H1 (cell line): Measurements from ENCODE around the gene LDLRAD1. TPM values are rescaled to one million over a fixed set of nuclear protein-coding genes. Genes with fewer than 3 reads are reported as not detected.

Source experiments
- CTCF ChIA-PET: fragments of 300-600 bp; sonication (Branson Sonifier 250); formaldehyde crosslinking; loops from one replicate; lab custom pipeline; 2021; ENCODE audit not compliant: partially characterized antibody; lab: Charles Lee
- POLR2A ChIA-PET: fragments of 300-600 bp; sonication (Branson Sonifier 250); formaldehyde crosslinking; loops from one replicate; lab custom pipeline; 2021; ENCODE audit warnings: inconsistent platforms; ENCODE audit not compliant: partially characterized antibody; lab: Charles Lee
- DNase-seq, 2 experiments: peaks; one replicate each; pipeline versions ENCODE4 v3.0.0 to v3.0.0-alpha.2; 2010 to 2022; ENCODE audit warnings: low spot score in 2 of 2, low read depth in 1 of 2, mixed read lengths in 1 of 2
- FAIRE-seq: peaks from 2 replicates; lab custom pipeline; 2011; peaks lifted over from hg19 to GRCh38; lab: Jason Lieb, UNC
- H2AFZ ChIP-seq: 2 replicates; pipeline ENCODE4 v1.8.1; 2012; ENCODE audit warnings: low read length, inconsistent platforms
- H2AK5ac ChIP-seq: 2 replicates; pipeline ENCODE4 v1.6.1; 2013; ENCODE audit warnings: low read depth, low read length
- H2BK120ac ChIP-seq: replicated peaks from 2 replicates; pipeline ENCODE3; 2013; ENCODE audit warnings: low read depth, low read length, inconsistent platforms
- H2BK12ac ChIP-seq: 2 replicates; pipeline ENCODE4 v1.6.1; 2013; ENCODE audit warnings: low read depth, low read length
- H2BK15ac ChIP-seq: 2 replicates; pipeline ENCODE4 v1.6.1; 2013; ENCODE audit warnings: low read length
- H2BK20ac ChIP-seq: 2 replicates; pipeline ENCODE4 v1.6.1; 2013; ENCODE audit warnings: low read length
- H2BK5ac ChIP-seq: 2 replicates; pipeline ENCODE4 v1.6.1; 2013; ENCODE audit warnings: low read depth, low read length
- H3K14ac ChIP-seq: 2 replicates; pipeline ENCODE4 v1.6.1; 2013; ENCODE audit warnings: inconsistent platforms; ENCODE audit not compliant: insufficient read length
- H3K18ac ChIP-seq: 2 replicates; pipeline ENCODE4 v1.6.1; 2013; ENCODE audit warnings: low read length; ENCODE audit errors: extremely low read depth
- H3K23ac ChIP-seq: 2 replicates; pipeline ENCODE4 v1.6.1; 2013; ENCODE audit warnings: inconsistent platforms; ENCODE audit not compliant: insufficient read length
- H3K23me2 ChIP-seq: 2 replicates; pipeline ENCODE4 v1.6.1; 2013; ENCODE audit warnings: low read depth, low read length
- H3K27ac ChIP-seq: 2 replicates; pipeline ENCODE4 v1.6.1; 2011; ENCODE audit warnings: low read depth, low read length, inconsistent platforms
- H3K27me3 ChIP-seq, 4 experiments: replicated peaks in 1 of 4; 1 replicate in 1 of 4; 2 replicates in 3 of 4; pipeline versions ENCODE4 v1.6.1 to v1.8.1; 2011 to 2013; ENCODE audit warnings: low read length in 3 of 4, mild to moderate bottlenecking in 3 of 4, inconsistent platforms in 2 of 4, mixed read lengths in 2 of 4, moderate library complexity in 1 of 4; ENCODE audit not compliant: control insufficient read depth in 3 of 4, insufficient read depth in 3 of 4; ENCODE audit errors: extremely low read depth in 1 of 4
- H3K36me3 ChIP-seq, 4 experiments: 2 replicates each; pipeline versions ENCODE4 v1.6.1 to v1.8.1; 2011 to 2013; ENCODE audit warnings: mild to moderate bottlenecking in 4 of 4, low read length in 3 of 4, moderate library complexity in 2 of 4, control low read depth in 1 of 4, inconsistent platforms in 1 of 4; ENCODE audit not compliant: insufficient read depth in 4 of 4, control insufficient read depth in 2 of 4
- H3K4ac ChIP-seq: replicated peaks from 2 replicates; pipeline ENCODE3; 2013; ENCODE audit warnings: low read length, low read depth, mixed read lengths, inconsistent platforms; ENCODE audit not compliant: insufficient read length
- H3K4me1 ChIP-seq, 4 experiments: replicated peaks in 1 of 4; 1 replicate in 1 of 4; 2 replicates in 3 of 4; pipeline versions ENCODE4 v1.6.1 to v1.8.1; 2011 to 2013; ENCODE audit warnings: low read length in 3 of 4, inconsistent platforms in 2 of 4, mixed read lengths in 1 of 4; ENCODE audit not compliant: insufficient read depth in 4 of 4, control insufficient read depth in 3 of 4
- H3K4me2 ChIP-seq, 2 experiments: 2 replicates each; pipeline versions ENCODE4 v1.6.1 to v1.8.1; 2011 to 2013; ENCODE audit warnings: low read depth in 2 of 2, low read length in 2 of 2, control low read depth in 1 of 2, inconsistent platforms in 1 of 2, mild to moderate bottlenecking in 1 of 2; ENCODE audit not compliant: insufficient read depth in 1 of 2
- H3K4me3 ChIP-seq, 4 experiments: fragments of 200-600, 300-600 bp in 1 of 4; sonication (generic), shearing (Covaris generic), sonication (Bioruptor Twin) in 1 of 4; 2 replicates each; pipeline versions ENCODE4 v1.5.1 to v1.8.1; 2011 to 2016; ENCODE audit warnings: low read length in 4 of 4, low read depth in 3 of 4, control low read depth in 2 of 4, inconsistent platforms in 2 of 4, mild to moderate bottlenecking in 2 of 4, mixed read lengths in 1 of 4, moderate library complexity in 1 of 4; ENCODE audit not compliant: insufficient read depth in 2 of 4; ENCODE audit errors: extremely low read depth in 1 of 4
- H3K56ac ChIP-seq: replicated peaks from 2 replicates; pipeline ENCODE3; 2013; ENCODE audit warnings: low read depth, mild to moderate bottlenecking, mixed read lengths, low read length, inconsistent platforms; ENCODE audit not compliant: insufficient read length
- H3K79me1 ChIP-seq: 2 replicates; pipeline ENCODE4 v1.6.1; 2013; ENCODE audit warnings: low read depth, low read length, control low read depth
- H3K79me2 ChIP-seq, 2 experiments: 2 replicates each; pipeline versions ENCODE4 v1.6.1 to v1.8.1; 2012 to 2013; ENCODE audit warnings: low read length in 2 of 2, mild to moderate bottlenecking in 2 of 2, inconsistent platforms in 1 of 2; ENCODE audit not compliant: insufficient read depth in 2 of 2, control insufficient read depth in 1 of 2
- H3K9ac ChIP-seq, 4 experiments: replicated peaks in 1 of 4; 1 replicate in 1 of 4; 2 replicates in 3 of 4; pipeline versions ENCODE4 v1.6.1 to v1.8.1; 2011 to 2013; ENCODE audit warnings: low read depth in 3 of 4, low read length in 3 of 4, control low read depth in 2 of 4, mild to moderate bottlenecking in 2 of 4, moderate library complexity in 2 of 4, inconsistent platforms in 1 of 4; ENCODE audit errors: extremely low read depth in 1 of 4
- H3K9me3 ChIP-seq, 2 experiments: 2 replicates each; pipeline versions ENCODE4 v1.6.1 to v1.8.1; 2012 to 2013; ENCODE audit warnings: mild to moderate bottlenecking in 2 of 2, moderate library complexity in 2 of 2, control low read depth in 1 of 2, inconsistent platforms in 1 of 2, low read depth in 1 of 2, low read length in 1 of 2, mixed read lengths in 1 of 2; ENCODE audit not compliant: insufficient read depth in 2 of 2
- H4K20me1 ChIP-seq, 2 experiments: replicated peaks in 1 of 2; 2 replicates each; pipeline versions ENCODE3 to v1.8.1; 2011 to 2013; ENCODE audit warnings: inconsistent platforms in 2 of 2, low read length in 2 of 2, mild to moderate bottlenecking in 1 of 2; ENCODE audit not compliant: insufficient read depth in 2 of 2, control insufficient read depth in 1 of 2
- H4K5ac ChIP-seq: 2 replicates; pipeline ENCODE4 v1.6.1; 2013; ENCODE audit warnings: low read length, low read depth, mixed read lengths, inconsistent platforms; ENCODE audit not compliant: insufficient read length
- H4K8ac ChIP-seq: 2 replicates; pipeline ENCODE4 v1.8.0; 2013; ENCODE audit warnings: mild to moderate bottlenecking, moderate library complexity, low read length, inconsistent platforms; ENCODE audit not compliant: insufficient read depth; ENCODE audit errors: extremely low read depth
- H4K91ac ChIP-seq: replicated peaks from 2 replicates; pipeline ENCODE3; 2013; ENCODE audit warnings: low read length, mixed read lengths, inconsistent platforms; ENCODE audit not compliant: insufficient read length
- CBX5 ChIP-seq: fragments of 300-800, 300-1000 bp; sonication (generic); IDR thresholded peaks from 2 replicates; pipeline ENCODE4 v1.7.1; 2016; ENCODE audit warnings: antibody characterized with exemption, low read length, low read depth
- CBX8 ChIP-seq: fragments of 300-800, 300-1000 bp; sonication (generic); IDR thresholded peaks from 2 replicates; pipeline ENCODE4 v1.7.1; 2016; ENCODE audit warnings: low read depth, low read length, borderline replicate concordance
- EGR1 ChIP-seq: IDR thresholded peaks from 2 replicates; pipeline ENCODE4 v1.6.1; 2011; ENCODE audit warnings: low read depth, low read length, borderline replicate concordance
- GTF2F1 ChIP-seq: IDR thresholded peaks from 2 replicates; pipeline ENCODE4 v1.6.1; 2012; ENCODE audit warnings: low read depth, low read length, improper control_type of control experiment, borderline replicate concordance
- MAFK ChIP-seq: IDR thresholded peaks from 2 replicates; pipeline ENCODE4 v1.6.1; 2012; ENCODE audit warnings: low read depth, mild to moderate bottlenecking, improper control_type of control experiment, low read length
- NRF1 ChIP-seq: IDR thresholded peaks from 2 replicates; pipeline ENCODE4 v1.6.1; 2011; ENCODE audit warnings: mild to moderate bottlenecking, low read depth, low read length, improper control_type of control experiment
- RAD21 ChIP-seq, 2 experiments: IDR thresholded peaks in 1 of 2; conservative IDR thresholded peaks in 1 of 2; 2 replicates each; pipeline ENCODE4 v1.6.1; 2011; ENCODE audit warnings: low read depth in 2 of 2, low read length in 2 of 2, improper control_type of control experiment in 1 of 2, inconsistent platforms in 1 of 2, mild to moderate bottlenecking in 1 of 2, moderate library complexity in 1 of 2
- RBBP5 ChIP-seq: IDR thresholded peaks from 2 replicates; pipeline ENCODE4 v1.7.1; 2012; ENCODE audit warnings: low read depth, mild to moderate bottlenecking, inconsistent platforms, low read length, moderate library complexity, borderline replicate concordance
- RFX5 ChIP-seq: IDR thresholded peaks from 2 replicates; pipeline ENCODE4 v1.6.1; 2011; ENCODE audit warnings: low read depth, low read length, improper control_type of control experiment, borderline replicate concordance
- SIX5 ChIP-seq: IDR thresholded peaks from 2 replicates; pipeline ENCODE4 v1.6.1; 2011; ENCODE audit warnings: mild to moderate bottlenecking, low read depth, low read length
- SP2 ChIP-seq: IDR thresholded peaks from 2 replicates; pipeline ENCODE4 v1.6.1; 2012; ENCODE audit warnings: mild to moderate bottlenecking, low read length, inconsistent platforms
- SRF ChIP-seq: IDR thresholded peaks from 2 replicates; pipeline ENCODE4 v1.6.1; 2011; ENCODE audit warnings: mild to moderate bottlenecking, low read depth, low read length, moderate library complexity
- TAF1 ChIP-seq: IDR thresholded peaks from 2 replicates; pipeline ENCODE4 v1.6.1; 2011; ENCODE audit warnings: mild to moderate bottlenecking, low read depth, low read length
- TBP ChIP-seq: IDR thresholded peaks from 2 replicates; pipeline ENCODE4 v1.6.1; 2011; ENCODE audit warnings: low read depth, low read length, improper control_type of control experiment
- YY1 ChIP-seq: IDR thresholded peaks from 2 replicates; pipeline ENCODE4 v1.6.1; 2011; ENCODE audit warnings: low read depth, mild to moderate bottlenecking, low read length
- ZNF274 ChIP-seq: IDR thresholded peaks from 2 replicates; pipeline ENCODE4 v1.7.0; 2012; ENCODE audit warnings: low read length, borderline replicate concordance; ENCODE audit errors: extremely low read depth
- WGBS, 2 experiments: shearing (Covaris generic) in 1 of 2; methylation state at CpG; one replicate each; pipeline versions ENCODE4 v1.1.6 to v1.1.7; 2013 to 2015; ENCODE audit warnings: low lambda C conversion rate in 2 of 2, mixed read lengths in 2 of 2, inconsistent platforms in 1 of 2, low coverage in 1 of 2, missing lambda C conversion rate in 1 of 2; ENCODE audit not compliant: insufficient replicate concordance in 2 of 2, insufficient coverage in 1 of 2, insufficient read length in 1 of 2; ENCODE audit errors: extremely low coverage in 1 of 2, missing lambda C conversion rate in 1 of 2; 5-methylcytosine and 5-hydroxymethylcytosine counted together
- polyA plus RNA-seq, 7 experiments: library from polyadenylated mRNA; depleted of rRNA in 3 of 7; stranded (reverse) in 5 of 7; unstranded in 2 of 7; fragments of >200 nt in 5 of 7; fragments of 200-250 nt in 2 of 7; gene quantifications; 1 replicate in 5 of 7; 2 replicates in 1 of 7; 4 replicates in 1 of 7; pipeline versions ENCODE4 v1.2.1 to v1.2.3, GENCODE V29; 2011 to 2013; ENCODE audit warnings: missing spikeins in 2 of 7, mixed read lengths in 2 of 7
- total RNA-seq: library from RNA; stranded (reverse); fragmentation: NEBNext Ultra II Directional; extraction: Animal tissue kit (Norgen Biotek cat#: 25700); gene quantifications from 2 replicates; pipeline ENCODE4 v1.2.1, GENCODE V29; 2021

The LDLRAD1 gene
- total and polyA plus RNA-seq, 2 of the 8 experiments (the other 6 are each of a cell fraction or from before 2014, with no cell fraction given), result not detected

DNA sequence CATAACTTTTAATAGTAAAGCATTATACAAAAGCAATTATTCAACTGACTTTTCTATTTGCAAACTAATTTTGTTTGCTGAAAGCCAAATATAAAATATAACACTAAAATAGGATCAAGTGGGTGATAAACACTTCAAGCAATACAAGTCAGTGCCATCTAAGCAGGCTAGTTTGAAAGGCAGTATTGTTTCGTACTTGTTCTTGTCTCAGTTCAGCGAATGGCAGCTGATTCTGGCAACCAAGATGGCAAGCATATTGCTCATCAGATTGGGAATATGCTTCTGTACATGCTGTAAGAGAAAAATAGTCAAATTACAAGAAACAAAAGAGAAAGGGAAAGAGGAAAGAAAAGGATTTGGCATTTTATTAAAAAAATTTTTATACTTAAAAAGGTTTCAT, 27.5 kb upstream of the LDLRAD1 start:
- H2BK120ac ChIP-seq, result no peak overlapping the region
- 87% methylated on average over 2 of the region's 2 CpGs; no CpG with 5 or more reads in 1 of the 2 experiments for WGBS, 2 experiments
- H3K56ac ChIP-seq, result no peak overlapping the region
- no peaks in the 10 kb centered on the region for H3K27me3 ChIP-seq
- H2BK20ac ChIP-seq, result no peak overlapping the region
- H3K4me1 ChIP-seq, result no peaks in the 10 kb centered on the region
- H3K79me2 ChIP-seq, result peaks cover 0 to 41% of the 10 kb centered on the region in 2 experiments; a peak in 2 of 4 replicates
- H3K23me2 ChIP-seq, result no peaks in the 10 kb centered on the region
- 0 out of 2 replicates have a peak, but pooled peaks cover 4% of the 10 kb centered on the region for H3K79me1 ChIP-seq
- H2BK15ac ChIP-seq, result no peak overlapping the region
- no peak overlapping the region for H3K4ac ChIP-seq
- POLR2A ChIA-PET, result no interaction called here
- H3K36me3 ChIP-seq, result peaks cover 0 to 24% (median 13%) of the 10 kb centered on the region in 4 experiments; a peak in 4 of 8 replicates
- no peak overlapping the region for H3K23ac ChIP-seq
- H3K9me3 ChIP-seq, result no peaks in the 10 kb centered on the region
- H4K91ac ChIP-seq, result no peak overlapping the region
- H2BK5ac ChIP-seq, result no peak overlapping the region
- peaks cover 0 to 3% of the 10 kb centered on the region in 2 experiments for H4K20me1 ChIP-seq
- H3K9ac ChIP-seq, result no peak overlapping the region
- no peak overlapping the region for H3K4me3 ChIP-seq
- H2AK5ac ChIP-seq, result no peak overlapping the region
- no peak overlapping the region for H3K27ac ChIP-seq
- no peak overlapping the region for H3K14ac ChIP-seq
- H2BK12ac ChIP-seq, result no peak overlapping the region
- no peak overlapping the region for H3K4me2 ChIP-seq
- DNase-seq (no peak), FAIRE-seq (no peak)
- CTCF ChIA-PET, result no interaction called here
- H4K8ac ChIP-seq, result no peak overlapping the region
- H2AFZ ChIP-seq, result no peak overlapping the region
- H4K5ac ChIP-seq, result no peak overlapping the region
- no peak overlapping the region for H3K18ac ChIP-seq
- TF ChIP-seq YY1, result no peak
- TF ChIP-seq GTF2F1, result no peak
- no peak for TF ChIP-seq EGR1
- TF ChIP-seq SRF, result no peak
- no peak for TF ChIP-seq RAD21 (IDR thresholded peaks at IDR 0.05 in 1 of 2, conservative IDR thresholded peaks at IDR 0.05 in 1 of 2; ENCODE audit: low read depth in 2 of 2, low read length in 2 of 2)
- no peak for TF ChIP-seq CBX5
- TF ChIP-seq TBP, result no peak
- TF ChIP-seq RBBP5, result no peak
- TF ChIP-seq ZNF274, result no peak
- no peak for TF ChIP-seq RFX5
- TF ChIP-seq NRF1, result no peak
- no peak for TF ChIP-seq SIX5
- TF ChIP-seq MAFK, result no peak
- TF ChIP-seq TAF1, result no peak
- no peak for TF ChIP-seq CBX8
- no peak for TF ChIP-seq SP2
